HCT116 (cell line): Measurements from ENCODE around the gene PTPN21. TPM values are rescaled to one million over a fixed set of nuclear protein-coding genes. Genes with fewer than 3 reads are reported as not detected.

Experiments
- ATAC-seq: fragments of 200-7000 bp; cut with Tn5 transposase; 2 replicates; pipeline ENCODE4 v1.9.1; 2020; ENCODE audit warnings: mild to moderate bottlenecking, moderate library complexity
- BruUV-seq: library from RNA; stranded (reverse); fragments of 400-500 nt; replicated peaks from 2 replicates; lab custom pipeline; 2021; lab: Mats Ljungman, UMichigan
- CTCF ChIA-PET: fragments of 300-600 bp; sonication (Branson Sonifier 250); formaldehyde crosslinking; loops from one replicate; lab custom pipeline; 2021; ENCODE audit warnings: antibody characterized with exemption; lab: Charles Lee
- POLR2A ChIA-PET: fragments of 300-600, 350-600 bp; sonication (Branson Sonifier 250); formaldehyde crosslinking; loops from one replicate; lab custom pipeline; 2021; ENCODE audit warnings: antibody characterized with exemption; lab: Charles Lee
- RAD21 ChIA-PET, 2 experiments: fragments of 300-600 bp; sonication (Branson Sonifier 250); formaldehyde crosslinking; loops; one replicate each; lab custom pipeline; 2023; ENCODE audit warnings: low total read pairs in 2 of 2; ENCODE audit not compliant: uncharacterized antibody in 2 of 2, unreplicated experiment in 2 of 2, low non-redundant PET in 1 of 2; lab: Charles Lee
- DNase-seq: peaks from one replicate; pipeline ENCODE4 v3.0.0-alpha.2; 2010; ENCODE audit warnings: low read depth, low spot score
- H2AFZ ChIP-seq: fragments of 200-600 bp; shearing (Covaris generic), sonication (generic); 2 replicates; pipeline ENCODE4 v1.6.1; 2017; ENCODE audit warnings: low read depth, mixed run types, mixed read lengths, antibody characterized with exemption, low read length; ENCODE audit not compliant: poor library complexity, severe bottlenecking
- H3K27ac ChIP-seq: 2 replicates; pipeline ENCODE4 v1.5.1; 2012; ENCODE audit warnings: low read depth, low read length
- H3K27me3 ChIP-seq: fragments of 200-600 bp; sonication (generic); 2 replicates; pipeline ENCODE4 v1.6.1; 2016; ENCODE audit warnings: mixed run types, low read length, mixed read lengths; ENCODE audit not compliant: insufficient read depth
- H3K36me3 ChIP-seq, 2 experiments: fragments of 200-500 bp in 1 of 2; fragments of 200-600 bp in 1 of 2; sonication (Bioruptor generic) in 1 of 2; sonication (generic) in 1 of 2; 2 replicates each; pipeline versions ENCODE4 v1.5.1 to v1.6.1; 2014 to 2016; ENCODE audit warnings: low read length in 2 of 2, inconsistent platforms in 1 of 2, mixed read lengths in 1 of 2, mixed run types in 1 of 2; ENCODE audit not compliant: insufficient read depth in 2 of 2, control insufficient read depth in 1 of 2
- H3K4me1 ChIP-seq, 2 experiments: fragments of 200-600 bp in 1 of 2; sonication (generic) in 1 of 2; 2 replicates each; pipeline versions ENCODE4 v1.5.1 to v1.6.1; 2012 to 2017; ENCODE audit warnings: low read length in 2 of 2, inconsistent platforms in 1 of 2, mild to moderate bottlenecking in 1 of 2, mixed read lengths in 1 of 2, mixed run types in 1 of 2, moderate library complexity in 1 of 2; ENCODE audit not compliant: insufficient read depth in 2 of 2, control insufficient read depth in 1 of 2
- H3K4me2 ChIP-seq: fragments of 200-600 bp; sonication (generic); 2 replicates; pipeline ENCODE4 v1.6.1; 2017; ENCODE audit warnings: mixed run types, low read length, mixed read lengths
- H3K4me3 ChIP-seq, 2 experiments: fragments of 200-600 bp in 1 of 2; sonication (generic) in 1 of 2; replicated peaks in 1 of 2; 2 replicates each; pipeline ENCODE4 v1.5.1; 2011 to 2016; ENCODE audit warnings: low read length in 2 of 2, control low read depth in 1 of 2, low read depth in 1 of 2, mild to moderate bottlenecking in 1 of 2, mixed read lengths in 1 of 2, mixed run types in 1 of 2
- H3K79me2 ChIP-seq: fragments of 200-600 bp; sonication (generic); 2 replicates; pipeline ENCODE4 v1.6.1; 2017; ENCODE audit warnings: mild to moderate bottlenecking, mixed run types, low read length, moderate library complexity, mixed read lengths; ENCODE audit not compliant: insufficient read depth
- H3K9ac ChIP-seq: fragments of 200-600 bp; sonication (generic); 2 replicates; pipeline ENCODE4 v1.6.1; 2016; ENCODE audit warnings: low read length, mixed read lengths
- H3K9me2 ChIP-seq: fragments of 200-600 bp; sonication (generic), shearing (Covaris generic); 2 replicates; pipeline ENCODE4 v1.6.1; 2017; ENCODE audit warnings: mixed run types, mild to moderate bottlenecking, moderate library complexity; ENCODE audit not compliant: insufficient read depth
- H3K9me3 ChIP-seq, 2 experiments: fragments of 200-500 bp in 1 of 2; fragments of 200-600 bp in 1 of 2; sonication (Bioruptor generic) in 1 of 2; sonication (generic) in 1 of 2; 2 replicates each; pipeline ENCODE4 v1.6.1; 2014 to 2017; ENCODE audit warnings: low read length in 2 of 2, mixed read lengths in 2 of 2, inconsistent platforms in 1 of 2, low read depth in 1 of 2, mild to moderate bottlenecking in 1 of 2, mixed run types in 1 of 2, moderate library complexity in 1 of 2; ENCODE audit not compliant: control insufficient read depth in 1 of 2, insufficient read depth in 1 of 2
- H4K20me1 ChIP-seq: fragments of 200-600 bp; sonication (generic), shearing (Covaris generic); 2 replicates; pipeline ENCODE4 v1.6.1; 2017; ENCODE audit warnings: mixed run types, mild to moderate bottlenecking, moderate library complexity; ENCODE audit not compliant: insufficient read depth
- CBX3 ChIP-seq: IDR thresholded peaks from 2 replicates; pipeline ENCODE4 v1.6.1; 2012; ENCODE audit warnings: low read depth
- CEBPB ChIP-seq: IDR thresholded peaks from 2 replicates; pipeline ENCODE4 v1.6.1; 2012; ENCODE audit warnings: low read depth
- ELF1 ChIP-seq: IDR thresholded peaks from 2 replicates; pipeline ENCODE4 v1.6.1; 2012; ENCODE audit warnings: low read depth, borderline replicate concordance
- EZH2phosphoT487 ChIP-seq: fragments of 200-600 bp; IDR thresholded peaks from 2 replicates; pipeline ENCODE4 v1.6.1; 2018; ENCODE audit warnings: antibody characterized with exemption, borderline replicate concordance
- FOSL1 ChIP-seq: IDR thresholded peaks from 2 replicates; pipeline ENCODE4 v1.6.1; 2012; ENCODE audit warnings: low read depth
- JUND ChIP-seq: IDR thresholded peaks from 2 replicates; pipeline ENCODE4 v1.6.1; 2012
- POLR2A ChIP-seq: IDR thresholded peaks from 2 replicates; pipeline ENCODE4 v1.7.0; 2011; ENCODE audit warnings: borderline replicate concordance; ENCODE audit not compliant: insufficient read depth, insufficient read length; ENCODE audit errors: extremely low read depth
- POLR2AphosphoS5 ChIP-seq: IDR thresholded peaks from 2 replicates; pipeline ENCODE4 v1.6.1; 2011; ENCODE audit warnings: mild to moderate bottlenecking, low read depth, low read length, moderate library complexity
- SP1 ChIP-seq: IDR thresholded peaks from 2 replicates; pipeline ENCODE4 v1.6.1; 2012; ENCODE audit warnings: low read depth
- YY1 ChIP-seq: IDR thresholded peaks from 2 replicates; pipeline ENCODE4 v1.6.1; 2011; ENCODE audit warnings: low read length, low read depth, moderate library complexity, mild to moderate bottlenecking; ENCODE audit not compliant: insufficient replicate concordance; ENCODE audit errors: extremely low read depth
- ZFX ChIP-seq: fragments of 450-650 bp; IDR thresholded peaks from 2 replicates; pipeline ENCODE4 v1.6.1; 2017
- ZNF274 ChIP-seq: fragments of 200-500 bp; sonication (Bioruptor generic); IDR thresholded peaks from 2 replicates; pipeline ENCODE4 v1.6.1; 2014; ENCODE audit warnings: mild to moderate bottlenecking, low read depth, low read length, inconsistent platforms
- intact Hi-C: fragments of 100-400 bp; cut with micrococcal nuclease; formaldehyde crosslinking; loops from 2 replicates; pipeline ENCODE4 v1.10.0; 2022
- total RNA-seq: library from RNA; stranded (reverse); gene quantifications from one replicate; pipeline ENCODE4 v1.2.1, GENCODE V29; 2021; ENCODE audit not compliant: unreplicated experiment
- TF ChIP-seq, protein P1 (sequence below): IDR thresholded peaks from 2 replicates; pipeline ENCODE4 v1.6.1; 2012; ENCODE audit warnings: low read depth
- TF ChIP-seq, protein P2 (sequence below): IDR thresholded peaks from 2 replicates; pipeline ENCODE4 v1.6.1; 2011; ENCODE audit warnings: mild to moderate bottlenecking, low read length, moderate library complexity; ENCODE audit not compliant: insufficient replicate concordance; ENCODE audit errors: extremely low read depth
- TF ChIP-seq, protein P3 (sequence below), 3 experiments: fragments of 200-600 bp in 1 of 3; sonication (generic) in 1 of 3; IDR thresholded peaks in 2 of 3; conservative IDR thresholded peaks in 1 of 3; 2 replicates each; pipeline ENCODE4 v1.5.1; 2012 to 2017; ENCODE audit warnings: low read depth in 2 of 3, low read length in 2 of 3, antibody characterized with exemption in 1 of 3, borderline replicate concordance in 1 of 3, control low read depth in 1 of 3, mild to moderate bottlenecking in 1 of 3, mixed read lengths in 1 of 3, mixed run types in 1 of 3, moderate library complexity in 1 of 3; ENCODE audit not compliant: insufficient read depth in 1 of 3
- TF ChIP-seq, protein P4 (sequence below): IDR thresholded peaks from 2 replicates; pipeline ENCODE4 v1.6.1; 2012

Gene PTPN21
- total RNA-seq, 1 experiment from 2014 or later, result 7.6 TPM

DNA sequence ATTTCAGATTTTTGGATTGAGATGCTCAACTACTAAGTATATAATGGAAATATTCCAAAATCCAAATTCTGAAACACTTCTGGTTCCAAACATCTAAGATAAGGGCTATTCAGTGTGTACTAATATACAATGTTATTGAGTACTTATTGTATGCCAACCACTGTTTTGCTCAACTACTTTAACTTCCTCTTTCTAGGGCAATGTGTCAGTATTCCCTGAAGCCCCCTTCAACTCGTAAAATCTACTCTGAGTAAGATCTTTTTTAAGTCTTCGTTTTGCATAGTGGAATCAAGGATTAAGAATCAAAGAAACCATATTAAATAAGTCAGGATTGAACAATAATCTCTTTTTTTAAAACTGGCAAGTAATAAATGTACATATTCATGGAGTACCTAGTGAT, 123.8 kb downstream of the PTPN21 start (continued):
- TF ChIP-seq, protein P1, sequence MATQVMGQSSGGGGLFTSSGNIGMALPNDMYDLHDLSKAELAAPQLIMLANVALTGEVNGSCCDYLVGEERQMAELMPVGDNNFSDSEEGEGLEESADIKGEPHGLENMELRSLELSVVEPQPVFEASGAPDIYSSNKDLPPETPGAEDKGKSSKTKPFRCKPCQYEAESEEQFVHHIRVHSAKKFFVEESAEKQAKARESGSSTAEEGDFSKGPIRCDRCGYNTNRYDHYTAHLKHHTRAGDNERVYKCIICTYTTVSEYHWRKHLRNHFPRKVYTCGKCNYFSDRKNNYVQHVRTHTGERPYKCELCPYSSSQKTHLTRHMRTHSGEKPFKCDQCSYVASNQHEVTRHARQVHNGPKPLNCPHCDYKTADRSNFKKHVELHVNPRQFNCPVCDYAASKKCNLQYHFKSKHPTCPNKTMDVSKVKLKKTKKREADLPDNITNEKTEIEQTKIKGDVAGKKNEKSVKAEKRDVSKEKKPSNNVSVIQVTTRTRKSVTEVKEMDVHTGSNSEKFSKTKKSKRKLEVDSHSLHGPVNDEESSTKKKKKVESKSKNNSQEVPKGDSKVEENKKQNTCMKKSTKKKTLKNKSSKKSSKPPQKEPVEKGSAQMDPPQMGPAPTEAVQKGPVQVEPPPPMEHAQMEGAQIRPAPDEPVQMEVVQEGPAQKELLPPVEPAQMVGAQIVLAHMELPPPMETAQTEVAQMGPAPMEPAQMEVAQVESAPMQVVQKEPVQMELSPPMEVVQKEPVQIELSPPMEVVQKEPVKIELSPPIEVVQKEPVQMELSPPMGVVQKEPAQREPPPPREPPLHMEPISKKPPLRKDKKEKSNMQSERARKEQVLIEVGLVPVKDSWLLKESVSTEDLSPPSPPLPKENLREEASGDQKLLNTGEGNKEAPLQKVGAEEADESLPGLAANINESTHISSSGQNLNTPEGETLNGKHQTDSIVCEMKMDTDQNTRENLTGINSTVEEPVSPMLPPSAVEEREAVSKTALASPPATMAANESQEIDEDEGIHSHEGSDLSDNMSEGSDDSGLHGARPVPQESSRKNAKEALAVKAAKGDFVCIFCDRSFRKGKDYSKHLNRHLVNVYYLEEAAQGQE, result no peak
- TF ChIP-seq ELF1, result no peak
- no peak for TF ChIP-seq ZNF274
- no peak for TF ChIP-seq CBX3
- TF ChIP-seq, protein P2, sequence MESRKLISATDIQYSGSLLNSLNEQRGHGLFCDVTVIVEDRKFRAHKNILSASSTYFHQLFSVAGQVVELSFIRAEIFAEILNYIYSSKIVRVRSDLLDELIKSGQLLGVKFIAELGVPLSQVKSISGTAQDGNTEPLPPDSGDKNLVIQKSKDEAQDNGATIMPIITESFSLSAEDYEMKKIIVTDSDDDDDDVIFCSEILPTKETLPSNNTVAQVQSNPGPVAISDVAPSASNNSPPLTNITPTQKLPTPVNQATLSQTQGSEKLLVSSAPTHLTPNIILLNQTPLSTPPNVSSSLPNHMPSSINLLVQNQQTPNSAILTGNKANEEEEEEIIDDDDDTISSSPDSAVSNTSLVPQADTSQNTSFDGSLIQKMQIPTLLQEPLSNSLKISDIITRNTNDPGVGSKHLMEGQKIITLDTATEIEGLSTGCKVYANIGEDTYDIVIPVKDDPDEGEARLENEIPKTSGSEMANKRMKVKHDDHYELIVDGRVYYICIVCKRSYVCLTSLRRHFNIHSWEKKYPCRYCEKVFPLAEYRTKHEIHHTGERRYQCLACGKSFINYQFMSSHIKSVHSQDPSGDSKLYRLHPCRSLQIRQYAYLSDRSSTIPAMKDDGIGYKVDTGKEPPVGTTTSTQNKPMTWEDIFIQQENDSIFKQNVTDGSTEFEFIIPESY, result no peak
- TF ChIP-seq POLR2A, result no peak
- no peak for TF ChIP-seq EZH2phosphoT487

DNA sequence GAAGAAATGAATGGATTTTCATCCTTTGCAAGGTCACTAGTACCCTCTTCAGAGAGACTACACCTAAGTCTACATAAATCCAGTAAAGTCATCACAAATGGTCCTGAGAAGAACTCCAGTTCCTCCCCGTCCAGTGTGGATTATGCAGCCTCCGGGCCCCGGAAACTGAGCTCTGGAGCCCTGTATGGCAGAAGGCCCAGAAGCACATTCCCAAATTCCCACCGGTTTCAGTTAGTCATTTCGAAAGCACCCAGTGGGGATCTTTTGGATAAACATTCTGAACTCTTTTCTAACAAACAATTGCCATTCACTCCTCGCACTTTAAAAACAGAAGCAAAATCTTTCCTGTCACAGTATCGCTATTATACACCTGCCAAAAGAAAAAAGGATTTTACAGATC, 128.5 kb downstream of the PTPN21 start:
- no peak overlapping the region for H3K27ac ChIP-seq
- H4K20me1 ChIP-seq, result no peaks in the 10 kb centered on the region
- H2AFZ ChIP-seq, result no peak overlapping the region
- H3K79me2 ChIP-seq, result no peaks in the 10 kb centered on the region
- H3K4me1 ChIP-seq, result no peaks in the 10 kb centered on the region
- H3K36me3 ChIP-seq, result no peaks in the 10 kb centered on the region
- DNase-seq (no peak), ATAC-seq (no peak)
- no peak overlapping the region for H3K4me3 ChIP-seq
- POLR2A ChIA-PET, result no interaction called here
- H3K9me2 ChIP-seq, result no peaks in the 10 kb centered on the region
- BruUV-seq, result no TSS peak
- H3K27me3 ChIP-seq, result no peaks in the 10 kb centered on the region
- CTCF ChIA-PET, result no interaction called here
- H3K9ac ChIP-seq, result no peak overlapping the region
- H3K4me2 ChIP-seq, result no peak overlapping the region
- RAD21 ChIA-PET, result no interaction called here
- no peaks in the 10 kb centered on the region for H3K9me3 ChIP-seq
- intact Hi-C loops, result no loop called here
- no peak for TF ChIP-seq POLR2AphosphoS5
- TF ChIP-seq CEBPB, result no peak
- TF ChIP-seq YY1, result no peak
- TF ChIP-seq, protein P3, sequence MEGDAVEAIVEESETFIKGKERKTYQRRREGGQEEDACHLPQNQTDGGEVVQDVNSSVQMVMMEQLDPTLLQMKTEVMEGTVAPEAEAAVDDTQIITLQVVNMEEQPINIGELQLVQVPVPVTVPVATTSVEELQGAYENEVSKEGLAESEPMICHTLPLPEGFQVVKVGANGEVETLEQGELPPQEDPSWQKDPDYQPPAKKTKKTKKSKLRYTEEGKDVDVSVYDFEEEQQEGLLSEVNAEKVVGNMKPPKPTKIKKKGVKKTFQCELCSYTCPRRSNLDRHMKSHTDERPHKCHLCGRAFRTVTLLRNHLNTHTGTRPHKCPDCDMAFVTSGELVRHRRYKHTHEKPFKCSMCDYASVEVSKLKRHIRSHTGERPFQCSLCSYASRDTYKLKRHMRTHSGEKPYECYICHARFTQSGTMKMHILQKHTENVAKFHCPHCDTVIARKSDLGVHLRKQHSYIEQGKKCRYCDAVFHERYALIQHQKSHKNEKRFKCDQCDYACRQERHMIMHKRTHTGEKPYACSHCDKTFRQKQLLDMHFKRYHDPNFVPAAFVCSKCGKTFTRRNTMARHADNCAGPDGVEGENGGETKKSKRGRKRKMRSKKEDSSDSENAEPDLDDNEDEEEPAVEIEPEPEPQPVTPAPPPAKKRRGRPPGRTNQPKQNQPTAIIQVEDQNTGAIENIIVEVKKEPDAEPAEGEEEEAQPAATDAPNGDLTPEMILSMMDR (IDR thresholded peaks at IDR 0.05 in 2 of 3, conservative IDR thresholded peaks at IDR 0.05 in 1 of 3; ENCODE audit: borderline replicate concordance in 1 of 3, insufficient read depth in 1 of 3, low read depth in 2 of 3, low read length in 2 of 3), result no peak
- TF ChIP-seq FOSL1, result no peak
- no peak for TF ChIP-seq ZFX
- TF ChIP-seq SP1, result no peak
- TF ChIP-seq, protein P2, result no peak
- no peak for TF ChIP-seq JUND
- no peak for TF ChIP-seq EZH2phosphoT487
- no peak for TF ChIP-seq ELF1
- TF ChIP-seq, protein P4, sequence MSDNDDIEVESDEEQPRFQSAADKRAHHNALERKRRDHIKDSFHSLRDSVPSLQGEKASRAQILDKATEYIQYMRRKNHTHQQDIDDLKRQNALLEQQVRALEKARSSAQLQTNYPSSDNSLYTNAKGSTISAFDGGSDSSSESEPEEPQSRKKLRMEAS, result no peak
